Measurements from ENCODE around the gene NFATC2IP. TPM values are rescaled to one million over a fixed set of nuclear protein-coding genes. Genes with fewer than 3 reads are reported as not detected.
"Not testable (repeated sequence)": the region's sequence is repeated elsewhere in the genome, so short reads cannot be mapped to it uniquely, and the experiment has no call there.

Gene NFATC2IP
- total and polyA plus RNA-seq, 2 donors = 20.6 to 49.1 TPM

- Histone ChIP-seq H3K27ac (ENCODE audit: low read depth in 1 of 2, low read length in 1 of 2) (peak overlapping the region; percentile 99 to 100), H3K4me3 (ENCODE audit: low read length in 2 of 2) (peak overlapping the region; percentile 77 to 100), H3K4me1 (ENCODE audit: control insufficient read depth in 2 of 2, insufficient read depth in 2 of 2, low read length in 2 of 2) (peaks cover 7 to 26% of the 10 kb centered on the region in 2 donors), H3K9me3 (ENCODE audit: control insufficient read depth in 2 of 2, insufficient read depth in 1 of 2, low read length in 1 of 2) (peaks cover 0 to 3% of the 10 kb centered on the region in 2 donors), H3K27me3 (ENCODE audit: control insufficient read depth in 2 of 2, insufficient read depth in 1 of 2, low read length in 1 of 2) (no peaks in the 10 kb centered on the region), H3K36me3 (ENCODE audit: control insufficient read depth in 2 of 2, insufficient read depth in 2 of 2, low read length in 1 of 2) (peaks cover 24 to 30% of the 10 kb centered on the region in 2 donors)
- 84% methylated on average over 13 of the region's 13 CpGs for WGBS
- peak in 3 of 9 donors; percentile 45 to 66 (median 48) for DNase-seq (ENCODE audit: low read depth in 6 of 9, low spot score in 9 of 9)
These were observed 26.9 kb upstream of the NFATC2IP start for GRCh38 chr16:28923652-28924398.

DNA sequence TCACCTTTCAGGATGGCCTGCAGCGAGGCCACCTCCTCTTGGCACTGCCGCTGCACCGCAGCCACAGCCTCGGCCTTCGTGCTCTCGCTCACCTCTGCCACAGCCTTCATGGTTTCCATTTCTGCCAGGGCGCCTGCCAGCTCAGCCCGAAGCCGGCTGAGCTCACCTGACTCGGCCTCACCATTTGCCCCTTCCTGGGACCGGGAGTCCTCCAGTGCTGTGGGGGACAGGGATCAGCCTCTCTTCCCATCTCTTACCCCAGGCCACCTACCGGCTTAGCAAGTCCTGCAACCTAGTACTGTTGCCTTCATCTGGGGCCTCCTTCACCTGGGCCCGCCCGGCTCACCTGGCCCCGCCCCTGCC, 26.4 kb upstream of the NFATC2IP start:
- H3K36me3 ChIP-seq (ENCODE audit: control insufficient read depth in 2 of 2, insufficient read depth in 2 of 2, low read length in 1 of 2) = peaks cover 18 to 24% of the 10 kb centered on the region in 2 donors
- no peak for DNase-seq (ENCODE audit: low read depth in 6 of 9, low spot score in 9 of 9)
- H3K9me3 ChIP-seq (ENCODE audit: control insufficient read depth in 2 of 2, insufficient read depth in 1 of 2, low read length in 1 of 2) = peaks cover 0 to 3% of the 10 kb centered on the region in 2 donors
- H3K27ac ChIP-seq (ENCODE audit: low read depth in 1 of 2, low read length in 1 of 2) = peak overlapping the region; percentile 99 to 100
- peak overlapping the region; percentile 77 to 100 for H3K4me3 ChIP-seq (ENCODE audit: low read length in 2 of 2)
- no peaks in the 10 kb centered on the region for H3K27me3 ChIP-seq (ENCODE audit: control insufficient read depth in 2 of 2, insufficient read depth in 1 of 2, low read length in 1 of 2)
- H3K4me1 ChIP-seq (ENCODE audit: control insufficient read depth in 2 of 2, insufficient read depth in 2 of 2, low read length in 2 of 2) = peaks cover 7 to 26% of the 10 kb centered on the region in 2 donors
- 63% methylated on average over 15 of the region's 15 CpGs for whole genome bisulfite sequencing

DNA sequence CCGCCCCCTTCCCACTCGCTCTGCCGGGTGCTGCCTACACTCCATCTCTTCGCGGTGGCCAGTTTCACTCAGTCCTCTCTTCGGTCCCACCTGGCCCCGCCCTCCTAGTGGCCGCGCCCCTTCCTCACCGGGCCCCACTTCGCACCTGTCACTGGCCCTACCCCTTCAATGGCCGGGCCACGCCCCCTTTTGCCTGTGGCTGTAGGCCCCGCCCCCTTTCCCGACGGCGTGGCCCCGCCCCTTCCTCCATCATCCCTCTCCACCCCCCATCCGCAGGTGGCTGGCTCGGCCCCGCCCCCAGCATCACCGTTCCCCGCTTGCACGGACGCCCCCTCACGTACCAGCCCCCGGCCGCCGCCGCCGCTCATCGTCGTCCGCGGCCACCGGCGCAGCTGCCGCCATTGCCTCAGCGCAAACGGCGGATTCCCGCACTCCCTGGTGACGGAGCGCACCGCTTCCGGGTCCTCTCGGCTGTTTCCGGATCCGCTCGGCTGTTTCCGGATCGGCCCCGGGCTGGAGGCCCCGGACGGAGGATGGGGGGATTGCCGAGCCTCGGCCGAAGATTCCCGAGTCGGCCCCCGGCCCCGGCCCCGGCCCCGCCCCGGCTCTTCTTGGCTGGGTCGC, 25.9 kb upstream of the NFATC2IP start, which contains the start of gene RABEP2:
RABEP2 (minus strand) TSS at position 477 of the 624 bp plus-strand sequence; CDS start at position 402, 75 bp downstream.
- Histone ChIP-seq H3K4me3 (ENCODE audit: low read length in 2 of 2) (peak within 1 kb of the TSS; percentile 77 to 100), H3K36me3 (ENCODE audit: control insufficient read depth in 2 of 2, insufficient read depth in 2 of 2, low read length in 1 of 2) (peaks cover 13 to 19% of the 10 kb centered on the region in 2 donors), H3K4me1 (ENCODE audit: control insufficient read depth in 2 of 2, insufficient read depth in 2 of 2, low read length in 2 of 2) (peaks cover 7 to 26% of the 10 kb centered on the region in 2 donors), H3K27ac (ENCODE audit: low read depth in 1 of 2, low read length in 1 of 2) (peak within 1 kb of the TSS; percentile 99 to 100), H3K9me3 (ENCODE audit: control insufficient read depth in 2 of 2, insufficient read depth in 1 of 2, low read length in 1 of 2) (peaks cover 0 to 3% of the 10 kb centered on the region in 2 donors), H3K27me3 (ENCODE audit: control insufficient read depth in 2 of 2, insufficient read depth in 1 of 2, low read length in 1 of 2) (no peaks in the 10 kb centered on the region)
- WGBS = 1% methylated on average over 66 of the region's 66 CpGs
- DNase-seq (ENCODE audit: low read depth in 6 of 9, low spot score in 9 of 9) = peak in 8 of 9 donors; percentile 77 to 96 (median 89)

DNA sequence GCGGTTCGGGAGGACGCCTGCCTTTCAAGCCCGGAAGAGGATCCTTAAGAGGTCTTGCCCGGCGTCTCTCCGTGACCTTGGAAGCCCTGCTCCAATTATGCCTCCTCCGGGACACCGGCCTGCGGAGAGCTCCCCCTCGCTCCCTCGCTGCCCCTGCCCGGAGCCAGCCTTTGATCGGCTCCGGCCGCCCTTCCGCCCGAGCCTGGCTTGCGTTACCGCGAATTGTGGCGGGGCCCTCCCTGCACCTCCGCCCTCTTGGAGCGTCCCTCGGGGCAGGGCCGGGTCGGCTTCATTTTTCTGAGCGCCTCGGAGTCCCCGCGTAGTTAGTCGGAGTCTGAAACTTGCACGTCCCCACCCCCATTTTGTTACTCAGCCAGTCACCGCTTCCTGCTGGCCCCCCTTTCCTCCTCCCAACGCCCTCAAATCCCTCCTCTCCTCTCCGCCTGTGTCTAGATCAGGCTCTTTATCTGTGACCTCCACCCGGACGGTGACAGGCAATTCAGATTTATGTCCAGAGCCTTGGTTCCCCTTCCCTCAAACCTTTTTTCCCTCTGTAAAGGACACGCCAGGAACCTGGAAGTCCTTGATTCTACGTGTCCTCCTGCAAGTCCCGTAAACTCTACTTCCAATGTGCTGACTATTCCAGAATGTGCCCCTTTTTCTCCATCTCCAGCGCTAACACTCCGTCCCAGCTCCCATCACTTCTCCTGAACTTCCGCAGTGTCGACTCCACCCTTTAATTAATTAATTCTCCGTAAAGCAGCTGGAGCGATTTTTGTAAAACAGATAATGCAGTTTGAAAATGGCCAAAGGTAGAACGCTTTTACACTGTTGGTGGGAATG, 25.1 kb upstream of the NFATC2IP start:
- DNase-seq (ENCODE audit: low read depth in 6 of 9, low spot score in 9 of 9) = peak in 7 of 9 donors; percentile 64 to 90 (median 73)
- 2% methylated on average over 48 of the region's 48 CpGs for WGBS
- Histone ChIP-seq H3K27me3 (ENCODE audit: control insufficient read depth in 2 of 2, insufficient read depth in 1 of 2, low read length in 1 of 2) (no peaks in the 10 kb centered on the region), H3K4me3 (ENCODE audit: low read length in 2 of 2) (peak overlapping the region; percentile 77 to 100), H3K36me3 (ENCODE audit: control insufficient read depth in 2 of 2, insufficient read depth in 2 of 2, low read length in 1 of 2) (peaks cover 11 to 18% of the 10 kb centered on the region in 2 donors), H3K4me1 (ENCODE audit: control insufficient read depth in 2 of 2, insufficient read depth in 2 of 2, low read length in 2 of 2) (peaks cover 7 to 33% of the 10 kb centered on the region in 2 donors), H3K27ac (ENCODE audit: low read depth in 1 of 2, low read length in 1 of 2) (peak overlapping the region; percentile 99 to 100), H3K9me3 (ENCODE audit: control insufficient read depth in 2 of 2, insufficient read depth in 1 of 2, low read length in 1 of 2) (peaks cover 0 to 3% of the 10 kb centered on the region in 2 donors)

GRCh38 chr16:28926284-28926683, 24.5 kb upstream of the NFATC2IP start:
- Histone ChIP-seq H3K36me3 (ENCODE audit: control insufficient read depth in 2 of 2, insufficient read depth in 2 of 2, low read length in 1 of 2) (peaks cover 9 to 13% of the 10 kb centered on the region in 2 donors), H3K4me1 (ENCODE audit: control insufficient read depth in 2 of 2, insufficient read depth in 2 of 2, low read length in 2 of 2) (peaks cover 11 to 40% of the 10 kb centered on the region in 2 donors)
- H3K4me3 ChIP-seq (ENCODE audit: low read length in 2 of 2); H3K9me3 ChIP-seq (ENCODE audit: control insufficient read depth in 2 of 2, insufficient read depth in 1 of 2, low read length in 1 of 2); DNase-seq (ENCODE audit: low read depth in 6 of 9, low spot score in 9 of 9); H3K27ac ChIP-seq (ENCODE audit: low read depth in 1 of 2, low read length in 1 of 2); H3K27me3 ChIP-seq (ENCODE audit: control insufficient read depth in 2 of 2, insufficient read depth in 1 of 2, low read length in 1 of 2): not testable (repeated sequence)
- 76% methylated on average over 2 of the region's 2 CpGs for WGBS

- peaks cover 0 to 3% of the 10 kb centered on the region in 2 donors for H3K9me3 ChIP-seq (ENCODE audit: control insufficient read depth in 2 of 2, insufficient read depth in 1 of 2, low read length in 1 of 2)
These were observed 22.9 kb upstream of the NFATC2IP start for GRCh38 chr16:28927815-28928214.

GRCh38 chr16:28930203-28930602, 20.5 kb upstream of the NFATC2IP start:
- 98% methylated on average over 3 of the region's 3 CpGs for WGBS

More at GRCh38 chr16:28927815-28928214, 22.9 kb upstream of the NFATC2IP start:
- H3K4me1 ChIP-seq (ENCODE audit: control insufficient read depth in 2 of 2, insufficient read depth in 2 of 2, low read length in 2 of 2) = peaks cover 12 to 55% of the 10 kb centered on the region in 2 donors
- no peak for DNase-seq (ENCODE audit: low read depth in 6 of 9, low spot score in 9 of 9)
- H3K27me3 ChIP-seq (ENCODE audit: control insufficient read depth in 2 of 2, insufficient read depth in 1 of 2, low read length in 1 of 2) = no peaks in the 10 kb centered on the region
- WGBS = 80% methylated on average over 1 of the region's 1 CpG
- peaks cover 2 to 5% of the 10 kb centered on the region in 2 donors for H3K36me3 ChIP-seq (ENCODE audit: control insufficient read depth in 2 of 2, insufficient read depth in 2 of 2, low read length in 1 of 2)
- no peak overlapping the region for H3K27ac ChIP-seq (ENCODE audit: low read depth in 1 of 2, low read length in 1 of 2)
- no peak overlapping the region for H3K4me3 ChIP-seq (ENCODE audit: low read length in 2 of 2)

GRCh38 chr16:28930652-28931051, 20.1 kb upstream of the NFATC2IP start:
- 47% methylated on average over 3 of the region's 3 CpGs for WGBS

More at GRCh38 chr16:28930203-28930602, 20.5 kb upstream of the NFATC2IP start:
- no peak for DNase-seq (ENCODE audit: low read depth in 6 of 9, low spot score in 9 of 9)
- no peak overlapping the region for H3K4me3 ChIP-seq (ENCODE audit: low read length in 2 of 2)
- no peaks in the 10 kb centered on the region for H3K9me3 ChIP-seq (ENCODE audit: control insufficient read depth in 2 of 2, insufficient read depth in 1 of 2, low read length in 1 of 2)
- H3K4me1 ChIP-seq (ENCODE audit: control insufficient read depth in 2 of 2, insufficient read depth in 2 of 2, low read length in 2 of 2) = peaks cover 5 to 37% of the 10 kb centered on the region in 2 donors
- H3K36me3 ChIP-seq (ENCODE audit: control insufficient read depth in 2 of 2, insufficient read depth in 2 of 2, low read length in 1 of 2) = no peaks in the 10 kb centered on the region
- H3K27me3 ChIP-seq (ENCODE audit: control insufficient read depth in 2 of 2, insufficient read depth in 1 of 2, low read length in 1 of 2) = no peaks in the 10 kb centered on the region
- peak overlapping the region in 1 of 2 donors; percentile 80 for H3K27ac ChIP-seq (ENCODE audit: low read depth in 1 of 2, low read length in 1 of 2)

More at GRCh38 chr16:28930652-28931051, 20.1 kb upstream of the NFATC2IP start:
- no peak overlapping the region for H3K4me3 ChIP-seq (ENCODE audit: low read length in 2 of 2)
- peak in 2 of 9 donors; percentile 35 to 66 for DNase-seq (ENCODE audit: low read depth in 6 of 9, low spot score in 9 of 9)
- peak overlapping the region; percentile 3 to 80 for H3K27ac ChIP-seq (ENCODE audit: low read depth in 1 of 2, low read length in 1 of 2)
- no peaks in the 10 kb centered on the region for H3K27me3 ChIP-seq (ENCODE audit: control insufficient read depth in 2 of 2, insufficient read depth in 1 of 2, low read length in 1 of 2)
- no peaks in the 10 kb centered on the region for H3K36me3 ChIP-seq (ENCODE audit: control insufficient read depth in 2 of 2, insufficient read depth in 2 of 2, low read length in 1 of 2)
- H3K4me1 ChIP-seq (ENCODE audit: control insufficient read depth in 2 of 2, insufficient read depth in 2 of 2, low read length in 2 of 2) = peaks cover 5 to 36% of the 10 kb centered on the region in 2 donors
- no peaks in the 10 kb centered on the region for H3K9me3 ChIP-seq (ENCODE audit: control insufficient read depth in 2 of 2, insufficient read depth in 1 of 2, low read length in 1 of 2)
